Dermis microvascular lymphatic vessel endothelial cell (primary cell): ENCODE data around the gene TMPRSS3. TPM values are rescaled to one million over a fixed set of nuclear protein-coding genes. Genes with fewer than 3 reads are reported as not detected.

Source experiments
- DNase-seq, 2 donors: peaks; one replicate each; pipeline versions ENCODE4 v3.0.0 to v3.0.0-alpha.2; 2010; ENCODE audit warnings: low read depth in 2 of 2
- total RNA-seq: library from RNA; depleted of rRNA; stranded (reverse); fragments of >200 nt; gene quantifications from 2 replicates; pipeline ENCODE4 v1.2.1, GENCODE V29; 2014

TMPRSS3 gene
- total RNA-seq, 1 donor from 2014 or later: under 0.01 TPM

GRCh38 chr21:42373908-42374455, 21.9 kb downstream of the TMPRSS3 start:
- DNase-seq: no peak

DNA sequence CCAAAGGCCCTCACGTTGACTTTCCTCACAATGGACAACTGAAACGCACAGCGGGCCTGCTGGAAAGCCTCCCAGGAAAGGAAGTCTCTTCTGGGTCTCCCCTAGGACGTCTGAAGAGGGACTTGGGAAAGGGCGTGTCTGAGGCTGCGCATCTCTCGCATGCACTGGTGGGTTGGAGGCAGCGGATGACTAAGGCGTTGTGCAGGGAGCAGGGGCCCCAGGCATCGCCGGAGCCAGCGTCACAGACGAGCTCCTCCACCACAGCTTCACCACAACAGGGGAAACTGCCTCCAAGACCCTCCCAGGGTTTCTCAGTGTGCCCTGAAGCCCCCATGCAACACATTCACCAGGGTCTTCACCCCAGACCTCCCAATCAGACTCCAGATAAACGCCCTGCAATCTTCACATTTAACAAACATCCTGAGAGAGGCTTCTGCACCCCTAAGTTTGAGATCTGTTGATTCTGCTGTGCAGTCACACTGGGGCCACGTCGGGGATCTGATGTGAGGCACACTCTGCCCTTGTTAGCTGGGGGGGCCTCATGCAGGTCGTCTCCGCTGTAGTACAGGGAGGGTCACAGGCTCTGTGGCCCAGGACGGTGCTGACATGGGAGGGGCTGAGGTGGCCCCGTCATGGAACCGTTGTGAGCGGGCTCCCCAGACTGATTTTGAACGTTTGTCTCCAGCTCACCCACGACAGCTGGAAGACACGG, 22.5 kb downstream of the TMPRSS3 start:
- no peak for DNase-seq

DNA sequence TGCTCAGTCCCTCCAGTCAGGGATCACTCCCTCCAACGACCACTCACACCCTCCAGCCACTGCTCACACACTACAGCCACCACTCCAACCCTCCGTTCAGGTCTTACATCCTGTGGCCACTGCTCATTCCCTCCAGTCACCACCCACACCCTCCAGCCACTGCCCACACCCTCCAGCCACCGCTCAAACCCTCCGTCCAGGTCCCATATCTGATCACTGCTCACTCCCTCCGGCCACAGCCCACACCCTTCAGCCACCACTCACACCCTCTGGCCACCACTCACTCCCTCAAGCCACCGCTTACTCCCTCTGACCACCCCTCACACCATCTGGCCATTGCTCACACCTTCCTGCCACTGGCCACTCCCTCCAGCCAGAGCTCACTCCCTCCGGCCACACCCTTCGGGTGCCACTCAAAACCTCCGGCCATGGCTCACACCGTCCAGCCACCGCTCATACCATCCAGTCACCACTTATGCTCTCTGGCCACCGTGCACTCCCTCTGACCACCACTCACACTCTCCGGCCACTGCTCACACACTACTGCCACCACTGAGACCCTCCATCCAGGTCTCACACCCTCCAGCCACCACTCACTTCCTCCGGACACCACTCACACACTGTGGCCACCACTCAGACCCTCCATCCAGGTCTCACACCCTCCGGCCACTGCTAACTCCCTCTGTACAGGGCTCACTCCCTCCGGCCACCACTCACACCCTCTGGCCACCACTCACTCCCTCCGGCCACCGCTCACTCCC, 24.8 kb downstream of the TMPRSS3 start:
- no peak for DNase-seq

- DNase-seq: no peak
Observed at GRCh38 chr21:42369821-42370220, 26.0 kb downstream of the TMPRSS3 start.

DNA sequence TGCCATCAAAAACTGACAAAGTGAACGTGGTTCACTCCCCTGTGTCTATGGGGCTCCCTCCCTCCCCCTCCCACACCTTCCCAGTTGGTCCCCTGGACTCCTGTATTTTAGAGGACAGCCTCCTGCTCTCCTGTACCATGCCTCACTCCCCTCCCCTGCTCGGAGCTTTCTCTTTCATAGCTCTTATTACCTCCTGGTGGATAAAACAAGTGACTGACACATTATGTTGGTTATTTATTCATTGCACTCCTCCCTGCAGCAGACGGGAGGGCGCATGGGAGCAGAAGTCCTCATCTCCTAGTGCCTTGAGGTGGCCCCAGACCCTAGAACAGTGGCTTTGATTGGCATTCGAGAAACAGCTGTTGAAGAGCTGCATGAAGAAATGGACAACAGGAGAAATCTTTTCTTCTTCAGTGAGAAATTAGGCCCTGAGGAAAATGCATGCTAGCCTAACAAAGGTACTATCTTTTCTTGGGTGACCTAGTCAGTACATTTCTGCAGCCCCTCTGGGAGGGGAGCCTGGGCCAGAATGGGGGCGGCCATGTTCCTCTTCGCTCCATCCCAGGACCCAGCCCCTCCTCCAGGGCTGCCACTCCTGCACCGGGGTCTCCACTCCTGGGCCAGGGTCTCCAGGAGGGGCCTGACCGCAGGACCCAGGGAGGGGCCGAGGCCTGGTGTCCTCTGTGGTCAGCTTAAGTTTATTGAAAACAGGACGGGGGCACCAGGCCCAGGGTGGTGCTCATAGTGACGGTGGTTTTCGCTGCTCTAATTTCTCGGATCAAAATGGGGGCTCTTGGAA, 28.3 kb downstream of the TMPRSS3 start:
- no peak for DNase-seq

GRCh38 chr21:42366292-42367010, 29.4 kb downstream of the TMPRSS3 start, which contains the start of gene TFF1:
TFF1 (minus strand) TSS chr21:42366535; CDS start chr21:42366495, 40 bp downstream.
- DNase-seq: peak; percentile 56 to 89

DNA sequence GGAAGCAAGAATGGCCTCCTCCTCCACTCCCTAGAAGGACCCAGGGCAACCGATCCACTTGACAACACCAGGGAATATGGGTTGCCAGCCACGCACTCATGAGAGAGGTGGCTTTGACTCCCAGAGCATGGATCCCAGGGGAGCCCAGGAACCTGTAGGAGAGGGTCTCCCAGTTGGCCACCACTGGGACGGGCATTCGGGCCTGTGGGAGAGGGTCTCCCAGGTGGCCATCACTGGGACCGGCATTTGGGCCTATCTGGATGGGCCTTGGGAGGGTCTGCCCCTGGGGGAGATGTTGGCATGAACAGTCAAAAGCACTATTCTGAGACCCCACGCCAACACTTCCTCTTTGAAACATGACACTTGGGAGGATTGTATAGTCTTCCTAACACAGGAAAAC, 30.1 kb downstream of the TMPRSS3 start:
- DNase-seq: no peak

DNA sequence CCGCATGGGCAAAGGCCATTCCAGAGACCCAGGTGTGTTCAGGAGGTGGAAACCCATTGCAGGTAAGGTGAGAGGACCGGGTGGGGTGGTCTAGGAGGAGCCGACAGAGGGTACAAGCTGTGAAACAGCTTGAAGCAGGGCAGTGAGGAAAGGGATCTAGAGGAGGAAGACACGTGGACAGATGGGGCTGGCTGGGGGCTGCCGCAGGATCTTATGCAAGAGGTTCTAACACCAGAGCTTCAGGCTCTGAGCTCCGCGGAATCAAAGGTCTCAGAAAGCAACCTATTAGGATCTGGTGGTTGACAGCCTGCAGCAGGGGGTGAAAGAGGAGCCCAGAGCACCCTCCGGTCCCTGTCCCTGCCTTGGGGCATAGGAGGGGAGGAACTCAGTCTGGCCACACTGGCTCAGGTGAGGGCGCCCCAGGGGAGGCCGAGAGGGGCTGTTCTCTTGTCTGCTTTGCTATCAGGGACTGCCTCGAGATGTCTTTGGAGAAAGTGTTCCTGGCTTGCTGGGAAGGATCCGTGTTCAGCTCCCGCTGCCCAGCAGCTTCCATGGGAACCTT, 31.5 kb downstream of the TMPRSS3 start:
- no peak for DNase-seq

DNA sequence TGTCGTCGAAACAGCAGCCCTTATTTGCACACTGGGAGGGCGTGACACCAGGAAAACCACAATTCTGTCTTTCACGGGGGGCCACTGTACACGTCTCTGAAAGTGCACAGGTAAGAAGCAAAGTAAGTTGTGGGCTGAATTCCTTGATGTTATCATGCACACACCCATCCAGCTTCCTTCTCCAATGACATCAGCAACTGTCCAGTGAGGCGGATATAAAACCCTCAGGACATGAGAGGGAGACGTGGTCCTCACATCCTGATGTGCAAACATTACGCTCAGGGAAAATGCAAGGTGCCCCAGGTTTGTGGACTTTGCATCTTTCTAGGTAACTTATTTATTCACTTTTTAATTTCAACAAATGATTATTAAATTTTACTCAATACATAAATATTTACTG, 32.5 kb downstream of the TMPRSS3 start:
- DNase-seq: no peak

DNA sequence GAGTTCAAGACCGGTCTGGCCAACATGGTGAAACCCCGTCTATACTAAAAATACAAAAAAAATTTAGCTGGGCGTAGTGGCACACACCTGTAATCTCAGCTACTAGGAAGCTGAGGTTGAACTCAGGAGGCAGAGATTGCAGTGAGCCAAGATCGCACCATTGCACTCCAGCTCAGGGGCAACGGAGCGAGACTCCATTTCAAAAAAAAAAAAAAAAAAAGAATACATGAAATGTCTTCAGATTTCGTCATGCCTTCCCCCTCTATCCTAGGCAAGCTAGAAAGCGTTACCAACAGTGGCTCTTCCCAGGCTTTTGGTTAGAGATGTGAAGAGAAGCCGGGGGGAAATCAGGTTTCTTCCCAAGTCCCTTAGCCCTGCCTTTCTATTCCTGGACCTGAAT, 33.2 kb downstream of the TMPRSS3 start:
- DNase-seq: no peak

GRCh38 chr21:42362198-42362597, 33.7 kb downstream of the TMPRSS3 start:
- no peak for DNase-seq

GRCh38 chr21:42361286-42361685, 34.6 kb downstream of the TMPRSS3 start:
- DNase-seq: no peak

GRCh38 chr21:42360317-42360716, 35.5 kb downstream of the TMPRSS3 start:
- DNase-seq: no peak

GRCh38 chr21:42358937-42359336, 36.9 kb downstream of the TMPRSS3 start:
- peak in 1 of 2 donors; percentile 25 for DNase-seq

GRCh38 chr21:42358261-42358660, 37.6 kb downstream of the TMPRSS3 start:
- DNase-seq: no peak

DNA sequence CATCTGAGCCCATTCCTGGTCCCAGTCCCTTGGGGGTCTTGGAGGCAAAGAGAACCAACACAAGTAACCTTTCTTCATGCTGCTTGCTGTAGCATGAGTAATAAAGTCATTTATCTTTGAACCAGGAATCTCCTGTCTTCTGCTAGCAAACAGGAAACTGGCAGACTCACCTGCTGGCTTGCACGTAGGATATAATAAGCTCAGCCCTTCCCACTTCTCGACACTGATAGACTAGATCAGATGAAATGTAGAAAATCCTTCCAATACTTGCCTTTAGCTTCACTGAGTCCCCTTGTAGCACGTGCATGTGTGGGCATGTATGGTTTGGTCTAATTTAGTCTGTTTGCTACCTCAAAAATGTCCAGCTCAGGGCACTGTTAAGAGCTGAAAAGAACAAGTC, 38.5 kb downstream of the TMPRSS3 start:
- DNase-seq: no peak

DNA sequence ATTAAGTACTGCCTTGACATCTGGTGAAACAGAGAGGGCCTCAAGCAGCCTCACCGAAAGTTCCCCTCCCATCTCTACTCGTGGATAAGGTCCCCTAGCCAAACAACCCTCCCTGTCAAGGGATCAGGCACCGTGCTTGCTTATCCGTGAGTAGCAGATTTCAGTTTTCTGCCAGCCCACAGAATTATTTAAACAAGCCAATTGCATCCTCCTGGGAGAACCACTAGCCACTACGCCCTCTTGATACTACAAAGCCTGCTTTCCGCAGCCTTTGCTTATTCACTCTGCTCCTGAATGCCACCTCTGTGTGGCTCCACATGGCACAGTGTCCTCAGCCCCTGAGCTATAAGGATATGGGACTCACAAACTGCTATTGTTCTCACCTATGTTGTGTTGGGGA, 39.2 kb downstream of the TMPRSS3 start:
- no peak for DNase-seq

DNA sequence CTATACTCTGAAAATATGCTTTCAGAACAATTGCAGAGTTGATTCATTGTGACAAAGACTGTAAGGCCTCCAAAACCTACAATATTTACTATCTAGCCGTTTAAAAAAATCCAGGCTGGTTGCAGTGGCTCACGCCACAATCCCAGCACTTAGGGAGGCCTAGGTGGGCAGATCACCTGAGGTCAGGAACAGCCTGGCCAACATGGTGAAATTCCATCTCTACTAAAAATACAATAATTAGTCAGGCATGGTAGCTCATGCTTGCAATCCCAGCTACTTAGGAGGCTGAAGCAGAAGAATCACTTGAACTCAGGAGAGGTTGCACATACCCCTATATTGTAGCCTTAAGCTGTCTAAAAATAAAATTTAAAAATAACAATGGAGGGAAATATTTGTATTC, 39.8 kb downstream of the TMPRSS3 start:
- no peak for DNase-seq

DNA sequence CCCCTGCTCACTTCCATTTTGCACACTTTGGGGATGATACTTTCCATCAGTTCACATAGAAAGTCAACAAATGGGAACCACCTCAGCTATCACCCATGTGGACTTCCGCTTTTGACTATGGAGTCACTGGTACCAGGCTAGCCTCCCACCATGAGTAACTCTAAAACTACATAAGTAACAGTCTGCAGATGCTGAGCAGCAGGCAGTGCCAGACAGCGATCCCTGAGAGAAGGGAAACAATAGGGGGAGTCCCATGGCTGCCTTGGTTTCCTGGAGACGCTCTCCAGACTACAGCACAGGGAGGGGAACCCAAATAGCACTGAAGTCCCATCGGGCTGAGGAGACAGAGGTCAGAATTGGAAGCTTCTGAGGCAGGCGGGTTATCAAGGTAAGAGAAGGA, 42.2 kb downstream of the TMPRSS3 start:
- DNase-seq: no peak

- DNase-seq: no peak
Observed at GRCh38 chr21:42352441-42353095, 43.3 kb downstream of the TMPRSS3 start.
